Thyroid gland (tissue), 4 donors: ENCODE results near the gene CCDC88C.

Experiments
- POLR2A ChIP-seq, 2 donors: fragments of 450-650 bp; IDR thresholded peaks; one replicate each; pipeline ENCODE4 v1.6.1; 2017; ENCODE audit warnings: antibody characterized with exemption in 2 of 2, mild to moderate bottlenecking in 2 of 2, moderate library complexity in 1 of 2
- TF ChIP-seq, protein P1 (sequence below), 6 experiments: fragments of 200-600 bp in 3 of 6; fragments of 450-650 bp in 3 of 6; sonication (generic) in 3 of 6; IDR thresholded peaks; one replicate each; pipeline ENCODE4 v1.5.1; 2016 to 2019; ENCODE audit warnings: antibody characterized with exemption in 6 of 6, mild to moderate bottlenecking in 2 of 6, inconsistent platforms in 1 of 6, moderate library complexity in 1 of 6

DNA sequence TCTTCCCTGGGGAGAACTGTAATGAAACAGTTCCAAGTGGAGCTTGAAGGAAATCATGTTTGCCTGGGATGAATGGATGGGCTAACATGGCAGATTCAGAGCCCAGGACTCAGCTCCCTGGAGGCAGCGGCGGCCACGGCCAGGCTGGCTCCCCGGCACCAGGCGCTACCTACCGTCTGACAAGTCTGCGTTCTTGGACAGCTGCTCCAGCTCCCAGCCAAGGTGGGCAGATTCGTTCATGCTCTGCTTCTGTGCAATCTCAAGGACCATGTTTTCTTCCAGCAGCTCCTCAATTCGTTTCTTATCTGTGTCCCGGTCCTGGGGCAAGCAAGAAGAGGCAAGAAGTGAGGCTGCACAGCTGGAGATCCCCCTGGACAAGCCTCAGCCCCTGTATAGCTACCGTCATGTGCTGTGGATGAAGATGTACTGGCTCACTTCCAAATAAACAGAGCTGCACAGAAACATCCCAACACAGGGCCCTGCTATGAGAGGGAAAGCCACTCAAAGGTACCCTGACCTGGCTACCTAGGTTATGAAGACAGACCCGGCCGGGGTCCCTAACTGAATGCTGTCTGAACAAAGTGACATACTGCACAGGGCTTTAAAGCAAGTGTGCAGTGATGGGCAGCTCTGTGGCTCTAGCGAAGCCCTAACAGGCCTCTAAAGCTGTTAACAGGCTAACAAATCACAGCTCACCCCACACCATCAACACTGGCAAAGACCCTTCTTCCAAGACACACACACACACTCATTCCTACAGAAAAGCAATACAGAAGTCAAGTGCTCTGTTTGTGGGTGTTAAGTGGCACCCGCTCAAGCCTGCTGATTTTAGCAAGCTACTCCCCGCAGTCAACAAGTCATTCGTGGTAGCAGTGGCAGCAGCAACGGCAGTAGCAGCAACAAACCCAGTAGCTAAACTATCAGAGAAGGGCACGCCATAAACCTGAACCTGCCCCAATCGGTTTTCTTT is 92.7 kb downstream of the CCDC88C start:
- TF ChIP-seq, protein P1, sequence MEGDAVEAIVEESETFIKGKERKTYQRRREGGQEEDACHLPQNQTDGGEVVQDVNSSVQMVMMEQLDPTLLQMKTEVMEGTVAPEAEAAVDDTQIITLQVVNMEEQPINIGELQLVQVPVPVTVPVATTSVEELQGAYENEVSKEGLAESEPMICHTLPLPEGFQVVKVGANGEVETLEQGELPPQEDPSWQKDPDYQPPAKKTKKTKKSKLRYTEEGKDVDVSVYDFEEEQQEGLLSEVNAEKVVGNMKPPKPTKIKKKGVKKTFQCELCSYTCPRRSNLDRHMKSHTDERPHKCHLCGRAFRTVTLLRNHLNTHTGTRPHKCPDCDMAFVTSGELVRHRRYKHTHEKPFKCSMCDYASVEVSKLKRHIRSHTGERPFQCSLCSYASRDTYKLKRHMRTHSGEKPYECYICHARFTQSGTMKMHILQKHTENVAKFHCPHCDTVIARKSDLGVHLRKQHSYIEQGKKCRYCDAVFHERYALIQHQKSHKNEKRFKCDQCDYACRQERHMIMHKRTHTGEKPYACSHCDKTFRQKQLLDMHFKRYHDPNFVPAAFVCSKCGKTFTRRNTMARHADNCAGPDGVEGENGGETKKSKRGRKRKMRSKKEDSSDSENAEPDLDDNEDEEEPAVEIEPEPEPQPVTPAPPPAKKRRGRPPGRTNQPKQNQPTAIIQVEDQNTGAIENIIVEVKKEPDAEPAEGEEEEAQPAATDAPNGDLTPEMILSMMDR (IDR thresholded peaks at IDR 0.05) = no peak
- TF ChIP-seq POLR2A (IDR thresholded peaks at IDR 0.05) = no peak
